GDM1 (cell line): ENCODE measurements around the gene KLHL29.

Experiments
- DNase-seq: peaks from one replicate; lab custom pipeline; 2025; lab: John Stamatoyannopoulos, UW

KLHL29 gene

GRCh38 chr2:23632831-23633395, 247.9 kb downstream of the KLHL29 start:
- DNase-seq, result no peak

- no peak for DNase-seq
Observed at GRCh38 chr2:23633966-23634365, 249.0 kb downstream of the KLHL29 start.

GRCh38 chr2:23635442-23636340, 250.7 kb downstream of the KLHL29 start:
- DNase-seq, result no peak

GRCh38 chr2:23636426-23636825, 251.4 kb downstream of the KLHL29 start:
- no peak for DNase-seq

GRCh38 chr2:23637011-23637778, 252.2 kb downstream of the KLHL29 start:
- DNase-seq, result no peak

- no peak for DNase-seq
Observed at GRCh38 chr2:23639406-23639982, 254.5 kb downstream of the KLHL29 start.

GRCh38 chr2:23640711-23641110, 255.7 kb downstream of the KLHL29 start:
- DNase-seq, result no peak

- DNase-seq, result no peak
Observed at GRCh38 chr2:23642516-23642915, 257.5 kb downstream of the KLHL29 start.

GRCh38 chr2:23645230-23645808, 260.3 kb downstream of the KLHL29 start:
- no peak for DNase-seq

- no peak for DNase-seq
Observed at GRCh38 chr2:23647563-23647962, 262.6 kb downstream of the KLHL29 start.

- DNase-seq, result no peak
Observed at GRCh38 chr2:23649303-23649702, 264.3 kb downstream of the KLHL29 start.

GRCh38 chr2:23649819-23650218, 264.8 kb downstream of the KLHL29 start:
- DNase-seq, result no peak

- DNase-seq, result no peak
Observed at GRCh38 chr2:23651187-23652080, 266.5 kb downstream of the KLHL29 start.

GRCh38 chr2:23653326-23653725, 268.3 kb downstream of the KLHL29 start:
- DNase-seq, result no peak

GRCh38 chr2:23654756-23655155, 269.8 kb downstream of the KLHL29 start:
- no peak for DNase-seq

GRCh38 chr2:23655934-23656596, 271.1 kb downstream of the KLHL29 start:
- no peak for DNase-seq

GRCh38 chr2:23656597-23656973, 271.6 kb downstream of the KLHL29 start:
- no peak for DNase-seq

GRCh38 chr2:23657371-23657770, 272.4 kb downstream of the KLHL29 start:
- DNase-seq, result no peak

- no peak for DNase-seq
Observed at GRCh38 chr2:23657934-23658333, 273.0 kb downstream of the KLHL29 start.

- DNase-seq, result no peak
Observed at GRCh38 chr2:23658466-23658942, 273.5 kb downstream of the KLHL29 start.
